H1 (cell line): ENCODE measurements around the gene PRG2. TPM values are rescaled to one million over a fixed set of nuclear protein-coding genes. Genes with fewer than 3 reads are reported as not detected.

Experiments used
- CTCF ChIA-PET: fragments of 300-600 bp; sonication (Branson Sonifier 250); formaldehyde crosslinking; loops from one replicate; lab custom pipeline; 2021; ENCODE audit not compliant: partially characterized antibody; lab: Charles Lee
- POLR2A ChIA-PET: fragments of 300-600 bp; sonication (Branson Sonifier 250); formaldehyde crosslinking; loops from one replicate; lab custom pipeline; 2021; ENCODE audit warnings: inconsistent platforms; ENCODE audit not compliant: partially characterized antibody; lab: Charles Lee
- DNase-seq, 2 experiments: peaks; one replicate each; pipeline versions ENCODE4 v3.0.0 to v3.0.0-alpha.2; 2010 to 2022; ENCODE audit warnings: low spot score in 2 of 2, low read depth in 1 of 2, mixed read lengths in 1 of 2
- FAIRE-seq: peaks from 2 replicates; lab custom pipeline; 2011; peaks lifted over from hg19 to GRCh38; lab: Jason Lieb, UNC
- H2AFZ ChIP-seq: 2 replicates; pipeline ENCODE4 v1.8.1; 2012; ENCODE audit warnings: low read length, inconsistent platforms
- H2AK5ac ChIP-seq: 2 replicates; pipeline ENCODE4 v1.6.1; 2013; ENCODE audit warnings: low read depth, low read length
- H2BK120ac ChIP-seq: replicated peaks from 2 replicates; pipeline ENCODE3; 2013; ENCODE audit warnings: low read depth, low read length, inconsistent platforms
- H2BK12ac ChIP-seq: 2 replicates; pipeline ENCODE4 v1.6.1; 2013; ENCODE audit warnings: low read depth, low read length
- H2BK15ac ChIP-seq: 2 replicates; pipeline ENCODE4 v1.6.1; 2013; ENCODE audit warnings: low read length
- H2BK20ac ChIP-seq: 2 replicates; pipeline ENCODE4 v1.6.1; 2013; ENCODE audit warnings: low read length
- H2BK5ac ChIP-seq: 2 replicates; pipeline ENCODE4 v1.6.1; 2013; ENCODE audit warnings: low read depth, low read length
- H3K14ac ChIP-seq: 2 replicates; pipeline ENCODE4 v1.6.1; 2013; ENCODE audit warnings: inconsistent platforms; ENCODE audit not compliant: insufficient read length
- H3K18ac ChIP-seq: 2 replicates; pipeline ENCODE4 v1.6.1; 2013; ENCODE audit warnings: low read length; ENCODE audit errors: extremely low read depth
- H3K23ac ChIP-seq: 2 replicates; pipeline ENCODE4 v1.6.1; 2013; ENCODE audit warnings: inconsistent platforms; ENCODE audit not compliant: insufficient read length
- H3K23me2 ChIP-seq: 2 replicates; pipeline ENCODE4 v1.6.1; 2013; ENCODE audit warnings: low read depth, low read length
- H3K27ac ChIP-seq: 2 replicates; pipeline ENCODE4 v1.6.1; 2011; ENCODE audit warnings: low read depth, low read length, inconsistent platforms
- H3K27me3 ChIP-seq, 4 experiments: replicated peaks in 1 of 4; 1 replicate in 1 of 4; 2 replicates in 3 of 4; pipeline versions ENCODE4 v1.6.1 to v1.8.1; 2011 to 2013; ENCODE audit warnings: low read length in 3 of 4, mild to moderate bottlenecking in 3 of 4, inconsistent platforms in 2 of 4, mixed read lengths in 2 of 4, moderate library complexity in 1 of 4; ENCODE audit not compliant: control insufficient read depth in 3 of 4, insufficient read depth in 3 of 4; ENCODE audit errors: extremely low read depth in 1 of 4
- H3K36me3 ChIP-seq, 4 experiments: 2 replicates each; pipeline versions ENCODE4 v1.6.1 to v1.8.1; 2011 to 2013; ENCODE audit warnings: mild to moderate bottlenecking in 4 of 4, low read length in 3 of 4, moderate library complexity in 2 of 4, control low read depth in 1 of 4, inconsistent platforms in 1 of 4; ENCODE audit not compliant: insufficient read depth in 4 of 4, control insufficient read depth in 2 of 4
- H3K4ac ChIP-seq: replicated peaks from 2 replicates; pipeline ENCODE3; 2013; ENCODE audit warnings: low read length, low read depth, mixed read lengths, inconsistent platforms; ENCODE audit not compliant: insufficient read length
- H3K4me1 ChIP-seq, 4 experiments: replicated peaks in 1 of 4; 1 replicate in 1 of 4; 2 replicates in 3 of 4; pipeline versions ENCODE4 v1.6.1 to v1.8.1; 2011 to 2013; ENCODE audit warnings: low read length in 3 of 4, inconsistent platforms in 2 of 4, mixed read lengths in 1 of 4; ENCODE audit not compliant: insufficient read depth in 4 of 4, control insufficient read depth in 3 of 4
- H3K4me2 ChIP-seq, 2 experiments: 2 replicates each; pipeline versions ENCODE4 v1.6.1 to v1.8.1; 2011 to 2013; ENCODE audit warnings: low read depth in 2 of 2, low read length in 2 of 2, control low read depth in 1 of 2, inconsistent platforms in 1 of 2, mild to moderate bottlenecking in 1 of 2; ENCODE audit not compliant: insufficient read depth in 1 of 2
- H3K4me3 ChIP-seq, 4 experiments: fragments of 200-600, 300-600 bp in 1 of 4; sonication (generic), shearing (Covaris generic), sonication (Bioruptor Twin) in 1 of 4; 2 replicates each; pipeline versions ENCODE4 v1.5.1 to v1.8.1; 2011 to 2016; ENCODE audit warnings: low read length in 4 of 4, low read depth in 3 of 4, control low read depth in 2 of 4, inconsistent platforms in 2 of 4, mild to moderate bottlenecking in 2 of 4, mixed read lengths in 1 of 4, moderate library complexity in 1 of 4; ENCODE audit not compliant: insufficient read depth in 2 of 4; ENCODE audit errors: extremely low read depth in 1 of 4
- H3K56ac ChIP-seq: replicated peaks from 2 replicates; pipeline ENCODE3; 2013; ENCODE audit warnings: low read depth, mild to moderate bottlenecking, mixed read lengths, low read length, inconsistent platforms; ENCODE audit not compliant: insufficient read length
- H3K79me1 ChIP-seq: 2 replicates; pipeline ENCODE4 v1.6.1; 2013; ENCODE audit warnings: low read depth, low read length, control low read depth
- H3K79me2 ChIP-seq, 2 experiments: 2 replicates each; pipeline versions ENCODE4 v1.6.1 to v1.8.1; 2012 to 2013; ENCODE audit warnings: low read length in 2 of 2, mild to moderate bottlenecking in 2 of 2, inconsistent platforms in 1 of 2; ENCODE audit not compliant: insufficient read depth in 2 of 2, control insufficient read depth in 1 of 2
- H3K9ac ChIP-seq, 4 experiments: replicated peaks in 1 of 4; 1 replicate in 1 of 4; 2 replicates in 3 of 4; pipeline versions ENCODE4 v1.6.1 to v1.8.1; 2011 to 2013; ENCODE audit warnings: low read depth in 3 of 4, low read length in 3 of 4, control low read depth in 2 of 4, mild to moderate bottlenecking in 2 of 4, moderate library complexity in 2 of 4, inconsistent platforms in 1 of 4; ENCODE audit errors: extremely low read depth in 1 of 4
- H3K9me3 ChIP-seq, 2 experiments: 2 replicates each; pipeline versions ENCODE4 v1.6.1 to v1.8.1; 2012 to 2013; ENCODE audit warnings: mild to moderate bottlenecking in 2 of 2, moderate library complexity in 2 of 2, control low read depth in 1 of 2, inconsistent platforms in 1 of 2, low read depth in 1 of 2, low read length in 1 of 2, mixed read lengths in 1 of 2; ENCODE audit not compliant: insufficient read depth in 2 of 2
- H4K20me1 ChIP-seq, 2 experiments: replicated peaks in 1 of 2; 2 replicates each; pipeline versions ENCODE3 to v1.8.1; 2011 to 2013; ENCODE audit warnings: inconsistent platforms in 2 of 2, low read length in 2 of 2, mild to moderate bottlenecking in 1 of 2; ENCODE audit not compliant: insufficient read depth in 2 of 2, control insufficient read depth in 1 of 2
- H4K5ac ChIP-seq: 2 replicates; pipeline ENCODE4 v1.6.1; 2013; ENCODE audit warnings: low read length, low read depth, mixed read lengths, inconsistent platforms; ENCODE audit not compliant: insufficient read length
- H4K8ac ChIP-seq: 2 replicates; pipeline ENCODE4 v1.8.0; 2013; ENCODE audit warnings: mild to moderate bottlenecking, moderate library complexity, low read length, inconsistent platforms; ENCODE audit not compliant: insufficient read depth; ENCODE audit errors: extremely low read depth
- H4K91ac ChIP-seq: replicated peaks from 2 replicates; pipeline ENCODE3; 2013; ENCODE audit warnings: low read length, mixed read lengths, inconsistent platforms; ENCODE audit not compliant: insufficient read length
- CBX8 ChIP-seq: fragments of 300-800, 300-1000 bp; sonication (generic); IDR thresholded peaks from 2 replicates; pipeline ENCODE4 v1.7.1; 2016; ENCODE audit warnings: low read depth, low read length, borderline replicate concordance
- HDAC6 ChIP-seq: IDR thresholded peaks from one replicate; pipeline ENCODE4 v1.7.1; 2012; ENCODE audit warnings: low read depth, mild to moderate bottlenecking, inconsistent platforms, low read length, moderate library complexity
- RNF2 ChIP-seq: fragments of 200-900, 300-1000 bp; sonication (generic); IDR thresholded peaks from 2 replicates; pipeline ENCODE4 v1.7.1; 2016; ENCODE audit warnings: borderline replicate concordance, low read depth, mild to moderate bottlenecking, antibody characterized with exemption, low read length; ENCODE audit not compliant: poor library complexity, severe bottlenecking; ENCODE audit errors: missing control alignments
- SAP30 ChIP-seq: fragments of 300-600 bp; sonication (generic); IDR thresholded peaks from 2 replicates; pipeline ENCODE4 v1.7.1; 2012; ENCODE audit warnings: low read length, moderate library complexity, mild to moderate bottlenecking, inconsistent platforms; ENCODE audit not compliant: insufficient read depth, insufficient replicate concordance
- WGBS, 2 experiments: shearing (Covaris generic) in 1 of 2; methylation state at CpG; one replicate each; pipeline versions ENCODE4 v1.1.6 to v1.1.7; 2013 to 2015; ENCODE audit warnings: low lambda C conversion rate in 2 of 2, mixed read lengths in 2 of 2, inconsistent platforms in 1 of 2, low coverage in 1 of 2, missing lambda C conversion rate in 1 of 2; ENCODE audit not compliant: insufficient replicate concordance in 2 of 2, insufficient coverage in 1 of 2, insufficient read length in 1 of 2; ENCODE audit errors: extremely low coverage in 1 of 2, missing lambda C conversion rate in 1 of 2; 5-methylcytosine and 5-hydroxymethylcytosine counted together
- polyA plus RNA-seq, 7 experiments: library from polyadenylated mRNA; depleted of rRNA in 3 of 7; stranded (reverse) in 5 of 7; unstranded in 2 of 7; fragments of >200 nt in 5 of 7; fragments of 200-250 nt in 2 of 7; gene quantifications; 1 replicate in 5 of 7; 2 replicates in 1 of 7; 4 replicates in 1 of 7; pipeline versions ENCODE4 v1.2.1 to v1.2.3, GENCODE V29; 2011 to 2013; ENCODE audit warnings: missing spikeins in 2 of 7, mixed read lengths in 2 of 7
- total RNA-seq: library from RNA; stranded (reverse); fragmentation: NEBNext Ultra II Directional; extraction: Animal tissue kit (Norgen Biotek cat#: 25700); gene quantifications from 2 replicates; pipeline ENCODE4 v1.2.1, GENCODE V29; 2021

The PRG2 gene
- total and polyA plus RNA-seq, 2 of the 8 experiments (the other 6 are each of a cell fraction or from before 2014, with no cell fraction given): 0.32 TPM; not detected in 1

DNA sequence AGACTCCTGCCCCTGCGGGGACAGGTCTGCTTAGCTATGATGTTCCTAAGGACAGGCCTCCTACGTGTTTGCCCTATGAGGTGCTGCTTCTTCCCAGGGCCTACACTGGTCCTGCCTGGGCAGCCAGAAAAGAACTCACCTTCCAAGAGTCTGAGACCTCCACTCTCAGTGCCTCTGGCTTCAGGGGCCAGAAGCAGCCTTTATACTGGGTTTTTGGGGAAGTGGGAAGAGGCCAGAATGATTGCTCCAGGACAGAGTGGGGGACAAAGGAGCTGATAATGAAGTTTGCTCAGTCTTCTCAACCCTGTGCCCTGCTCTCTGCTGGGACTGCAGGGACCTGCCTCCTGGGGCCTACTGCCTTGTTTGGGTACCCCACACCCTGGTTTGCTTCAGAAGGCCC lies 9.5 kb downstream of the PRG2 start, which contains the start of gene PRG3:
TSS of gene PRG3 (minus strand) at position 176 of the 400 bp plus-strand sequence. CDS start 442 bp downstream, outside the sequence.
- Histone ChIP-seq H3K4me2 (no peak within 1 kb of the TSS), H2BK20ac (no peak within 1 kb of the TSS), H3K79me1 (no peaks in the 10 kb centered on the region), H2BK15ac (no peak within 1 kb of the TSS), H4K91ac (no peak within 1 kb of the TSS), H3K23me2 (peaks cover 2% of the 10 kb centered on the region; the same call in 1 of the 2 replicates), H3K4ac (no peak within 1 kb of the TSS), H3K18ac (no peak within 1 kb of the TSS), H3K27ac (no peak within 1 kb of the TSS), H2BK120ac (no peak within 1 kb of the TSS), H4K5ac (no peak within 1 kb of the TSS), H4K20me1 (no peaks in the 10 kb centered on the region), H2BK12ac (no peak within 1 kb of the TSS), H3K56ac (no peak within 1 kb of the TSS), H3K4me1 (no peaks in the 10 kb centered on the region), H3K23ac (no peak within 1 kb of the TSS), H3K9ac (no peak within 1 kb of the TSS), H4K8ac (no peak within 1 kb of the TSS), H3K27me3 (peaks cover 0 to 2% (median 0%) of the 10 kb centered on the region in 4 experiments; a peak in 1 of 7 replicates), H3K4me3 (no peak within 1 kb of the TSS), H3K79me2 (no peaks in the 10 kb centered on the region), H3K14ac (no peak within 1 kb of the TSS), H3K36me3 (no peaks in the 10 kb centered on the region), H2BK5ac (no peak within 1 kb of the TSS), H2AK5ac (no peak within 1 kb of the TSS), H3K9me3 (no peaks in the 10 kb centered on the region), H2AFZ (no peak within 1 kb of the TSS)
- FAIRE-seq: no peak
- no peak for TF ChIP-seq CBX8
- TF ChIP-seq RNF2: no peak
- no peak for TF ChIP-seq HDAC6
- TF ChIP-seq SAP30: no peak
- 78% methylated on average over 2 of the region's 2 CpGs; no CpG with 5 or more reads in 1 of the 2 experiments for WGBS, 2 experiments
- no peak for DNase-seq
- ChIA-PET POLR2A (interaction anchor here (1.2 to 2.0 kb wide), 2 partner anchors 15 to 78 kb away, joined by 3 to 5 read pairs; no protein-coding TSS in a partner anchor), CTCF (interaction anchor here (0.7 to 1.7 kb wide), 5 partner anchors 10 to 121 kb away, joined by 3 to 5 read pairs (median 4); no protein-coding TSS in a partner anchor)
